ENCODE measurements around the gene CFDP1.
"Not testable (repeated sequence)": the region's sequence is repeated elsewhere in the genome, so short reads cannot be mapped to it uniquely, and the experiment has no call there.

Gene CFDP1

DNA sequence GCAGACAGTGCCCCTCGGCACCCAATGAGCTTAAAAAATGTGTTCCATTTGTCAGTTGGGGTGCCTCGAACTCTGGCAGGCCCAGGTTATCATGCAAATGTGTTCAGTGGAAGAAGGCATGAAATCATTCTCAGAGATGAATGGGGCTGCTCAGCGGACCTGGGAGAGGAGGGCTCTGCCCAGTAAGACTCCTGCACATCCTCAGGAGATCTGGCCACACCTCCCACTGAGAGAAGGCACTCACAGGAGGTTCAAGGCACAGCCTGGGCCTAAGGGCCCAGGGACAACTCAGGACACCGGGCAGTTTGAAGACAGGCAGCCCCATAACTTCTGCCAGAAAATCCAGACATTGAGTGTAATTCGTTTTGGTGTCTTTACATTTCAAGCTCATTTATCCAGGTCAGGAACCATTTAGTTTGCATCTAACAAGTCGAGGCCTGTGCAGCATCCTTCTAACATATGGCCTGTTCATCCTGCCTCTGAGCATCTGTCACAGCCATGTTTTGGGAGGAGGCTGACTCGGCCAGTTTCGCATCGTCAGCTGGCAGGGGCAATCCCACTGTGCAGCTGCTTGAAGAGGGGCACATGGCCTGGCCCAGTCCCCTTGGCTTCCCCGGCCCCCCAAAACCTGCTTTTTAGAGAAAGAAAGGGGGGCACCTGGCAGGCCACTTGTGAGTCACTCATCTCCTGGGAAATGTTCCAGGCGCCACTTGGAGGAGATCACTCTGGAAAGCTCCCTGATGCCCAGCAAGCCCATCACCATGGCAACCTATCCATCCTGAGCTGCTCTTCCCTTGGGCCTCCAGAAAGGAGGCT is 150.6 kb downstream of the CFDP1 start:
- TF ChIP-seq, protein P1, sequence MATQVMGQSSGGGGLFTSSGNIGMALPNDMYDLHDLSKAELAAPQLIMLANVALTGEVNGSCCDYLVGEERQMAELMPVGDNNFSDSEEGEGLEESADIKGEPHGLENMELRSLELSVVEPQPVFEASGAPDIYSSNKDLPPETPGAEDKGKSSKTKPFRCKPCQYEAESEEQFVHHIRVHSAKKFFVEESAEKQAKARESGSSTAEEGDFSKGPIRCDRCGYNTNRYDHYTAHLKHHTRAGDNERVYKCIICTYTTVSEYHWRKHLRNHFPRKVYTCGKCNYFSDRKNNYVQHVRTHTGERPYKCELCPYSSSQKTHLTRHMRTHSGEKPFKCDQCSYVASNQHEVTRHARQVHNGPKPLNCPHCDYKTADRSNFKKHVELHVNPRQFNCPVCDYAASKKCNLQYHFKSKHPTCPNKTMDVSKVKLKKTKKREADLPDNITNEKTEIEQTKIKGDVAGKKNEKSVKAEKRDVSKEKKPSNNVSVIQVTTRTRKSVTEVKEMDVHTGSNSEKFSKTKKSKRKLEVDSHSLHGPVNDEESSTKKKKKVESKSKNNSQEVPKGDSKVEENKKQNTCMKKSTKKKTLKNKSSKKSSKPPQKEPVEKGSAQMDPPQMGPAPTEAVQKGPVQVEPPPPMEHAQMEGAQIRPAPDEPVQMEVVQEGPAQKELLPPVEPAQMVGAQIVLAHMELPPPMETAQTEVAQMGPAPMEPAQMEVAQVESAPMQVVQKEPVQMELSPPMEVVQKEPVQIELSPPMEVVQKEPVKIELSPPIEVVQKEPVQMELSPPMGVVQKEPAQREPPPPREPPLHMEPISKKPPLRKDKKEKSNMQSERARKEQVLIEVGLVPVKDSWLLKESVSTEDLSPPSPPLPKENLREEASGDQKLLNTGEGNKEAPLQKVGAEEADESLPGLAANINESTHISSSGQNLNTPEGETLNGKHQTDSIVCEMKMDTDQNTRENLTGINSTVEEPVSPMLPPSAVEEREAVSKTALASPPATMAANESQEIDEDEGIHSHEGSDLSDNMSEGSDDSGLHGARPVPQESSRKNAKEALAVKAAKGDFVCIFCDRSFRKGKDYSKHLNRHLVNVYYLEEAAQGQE (IDR thresholded peaks at IDR 0.05; ENCODE audit: insufficient replicate concordance, low read depth), result no peak
- TF ChIP-seq POLR2AphosphoS5 (IDR thresholded peaks at IDR 0.05; ENCODE audit: low read depth) (no peak), SPI1 (IDR thresholded peaks at IDR 0.05; ENCODE audit: borderline replicate concordance, low read depth) (no peak), GABPA (IDR thresholded peaks at IDR 0.05; ENCODE audit: low read depth) (no peak)
- TF ChIP-seq, protein P2, sequence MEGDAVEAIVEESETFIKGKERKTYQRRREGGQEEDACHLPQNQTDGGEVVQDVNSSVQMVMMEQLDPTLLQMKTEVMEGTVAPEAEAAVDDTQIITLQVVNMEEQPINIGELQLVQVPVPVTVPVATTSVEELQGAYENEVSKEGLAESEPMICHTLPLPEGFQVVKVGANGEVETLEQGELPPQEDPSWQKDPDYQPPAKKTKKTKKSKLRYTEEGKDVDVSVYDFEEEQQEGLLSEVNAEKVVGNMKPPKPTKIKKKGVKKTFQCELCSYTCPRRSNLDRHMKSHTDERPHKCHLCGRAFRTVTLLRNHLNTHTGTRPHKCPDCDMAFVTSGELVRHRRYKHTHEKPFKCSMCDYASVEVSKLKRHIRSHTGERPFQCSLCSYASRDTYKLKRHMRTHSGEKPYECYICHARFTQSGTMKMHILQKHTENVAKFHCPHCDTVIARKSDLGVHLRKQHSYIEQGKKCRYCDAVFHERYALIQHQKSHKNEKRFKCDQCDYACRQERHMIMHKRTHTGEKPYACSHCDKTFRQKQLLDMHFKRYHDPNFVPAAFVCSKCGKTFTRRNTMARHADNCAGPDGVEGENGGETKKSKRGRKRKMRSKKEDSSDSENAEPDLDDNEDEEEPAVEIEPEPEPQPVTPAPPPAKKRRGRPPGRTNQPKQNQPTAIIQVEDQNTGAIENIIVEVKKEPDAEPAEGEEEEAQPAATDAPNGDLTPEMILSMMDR (IDR thresholded peaks at IDR 0.05; ENCODE audit: insufficient read depth, low read length), result no peak
- Histone ChIP-seq H3K27ac (replicated peaks) (no peak overlapping the region), H3K4me3 (replicated peaks; ENCODE audit: insufficient read depth, low read length) (no peak overlapping the region), H3K27me3 (ENCODE audit: insufficient read depth, poor library complexity, severe bottlenecking) (peaks cover 54% of the 10 kb centered on the region)
- DNase-seq (ENCODE audit: low read depth in 1 of 2, low spot score in 1 of 2), result no peak

DNA sequence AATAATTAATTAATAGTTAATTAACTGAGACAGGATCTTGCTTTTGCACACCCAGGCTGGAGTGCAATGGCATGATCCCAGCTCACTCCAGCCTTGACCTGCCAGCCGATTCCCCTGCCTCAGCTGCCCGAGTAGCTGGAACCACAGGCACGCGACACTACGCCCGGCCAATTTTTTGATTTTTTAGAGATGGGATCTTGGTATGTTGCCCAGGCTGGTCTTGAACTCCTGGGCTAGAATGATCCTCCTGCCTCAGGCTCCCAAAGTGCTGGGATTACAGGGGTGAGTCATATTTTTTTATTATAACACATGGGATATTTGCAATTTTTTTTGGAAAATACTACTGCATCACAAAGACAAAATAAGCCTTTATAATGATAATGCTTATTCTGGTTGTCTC is 151.5 kb downstream of the CFDP1 start:
- no peak overlapping the region for H3K4me3 ChIP-seq (replicated peaks; ENCODE audit: insufficient read depth, low read length)
- no peak for TF ChIP-seq POLR2AphosphoS5 (IDR thresholded peaks at IDR 0.05; ENCODE audit: low read depth)
- TF ChIP-seq, protein P2 (IDR thresholded peaks at IDR 0.05; ENCODE audit: insufficient read depth, low read length), result no peak
- TF ChIP-seq, protein P1 (IDR thresholded peaks at IDR 0.05; ENCODE audit: insufficient replicate concordance, low read depth), result no peak
- no peak for TF ChIP-seq GABPA (IDR thresholded peaks at IDR 0.05; ENCODE audit: low read depth)
- TF ChIP-seq SPI1 (IDR thresholded peaks at IDR 0.05; ENCODE audit: borderline replicate concordance, low read depth), result no peak
- no peak for DNase-seq (ENCODE audit: low read depth in 1 of 2, low spot score in 1 of 2)
- H3K27me3 ChIP-seq (ENCODE audit: insufficient read depth, poor library complexity, severe bottlenecking), result peaks cover 54% of the 10 kb centered on the region
- no peak overlapping the region for H3K27ac ChIP-seq (replicated peaks)

DNA sequence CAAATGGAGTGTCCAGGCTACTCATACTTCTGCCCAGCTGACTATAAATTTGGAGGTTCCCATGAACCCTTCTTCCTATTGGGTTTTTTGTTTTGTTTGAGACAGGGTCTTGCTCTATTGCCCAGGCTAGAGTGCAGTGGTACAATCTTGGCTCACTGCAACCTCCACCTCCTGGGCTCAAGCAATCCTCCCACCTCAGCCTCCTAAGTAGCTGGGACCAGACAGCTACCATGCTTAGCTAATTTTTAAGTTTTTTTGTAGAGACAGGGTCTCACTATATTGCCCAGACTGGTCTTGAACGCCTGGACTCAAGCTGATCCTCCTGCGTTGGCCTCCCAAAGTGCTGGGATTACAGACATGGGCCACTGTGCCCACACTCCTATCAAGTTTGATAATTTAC is 152.3 kb downstream of the CFDP1 start:
- peaks cover 54% of the 10 kb centered on the region for H3K27me3 ChIP-seq (ENCODE audit: insufficient read depth, poor library complexity, severe bottlenecking)
- H3K4me3 ChIP-seq (replicated peaks; ENCODE audit: insufficient read depth, low read length); H3K27ac ChIP-seq (replicated peaks); DNase-seq (ENCODE audit: low read depth in 1 of 2, low spot score in 1 of 2): not testable (repeated sequence)

DNA sequence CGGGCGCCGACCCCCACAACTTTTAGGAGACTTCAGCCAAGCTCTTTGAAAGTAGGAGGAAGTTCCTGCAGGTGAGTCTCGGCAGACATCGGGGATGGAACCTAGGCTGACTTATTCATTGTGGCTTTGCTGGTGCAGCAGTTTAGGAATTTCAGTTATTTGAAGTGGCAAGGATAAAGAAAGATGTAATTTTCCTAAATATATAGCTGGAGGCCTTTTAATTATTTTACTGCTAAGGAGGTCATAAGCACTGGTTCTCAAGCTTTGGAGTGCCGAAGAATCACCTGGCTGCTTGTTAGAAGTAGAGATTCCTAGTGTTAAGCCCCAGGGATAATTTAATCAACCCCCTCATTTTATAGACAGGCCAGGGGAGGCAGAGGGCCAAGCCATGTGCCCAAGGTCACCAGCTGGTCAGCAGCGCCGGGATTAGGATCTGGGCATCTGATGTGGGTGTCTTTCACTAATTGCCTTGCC is 152.9 kb downstream of the CFDP1 start:
- no peak overlapping the region for H3K4me3 ChIP-seq (replicated peaks; ENCODE audit: insufficient read depth, low read length)
- no peak for TF ChIP-seq GABPA (IDR thresholded peaks at IDR 0.05; ENCODE audit: low read depth)
- TF ChIP-seq, protein P1 (IDR thresholded peaks at IDR 0.05; ENCODE audit: insufficient replicate concordance, low read depth), result no peak
- no peak for TF ChIP-seq SPI1 (IDR thresholded peaks at IDR 0.05; ENCODE audit: borderline replicate concordance, low read depth)
- no peak for TF ChIP-seq POLR2AphosphoS5 (IDR thresholded peaks at IDR 0.05; ENCODE audit: low read depth)
- TF ChIP-seq, protein P2 (IDR thresholded peaks at IDR 0.05; ENCODE audit: insufficient read depth, low read length), result no peak
- DNase-seq (ENCODE audit: low read depth in 1 of 2, low spot score in 1 of 2), result no peak
- peaks cover 55% of the 10 kb centered on the region for H3K27me3 ChIP-seq (ENCODE audit: insufficient read depth, poor library complexity, severe bottlenecking)
- no peak overlapping the region for H3K27ac ChIP-seq (replicated peaks)
